CD4-positive, alpha-beta T cell (primary cell): ENCODE measurements around the gene DDRGK1. TPM values are rescaled to one million over a fixed set of nuclear protein-coding genes. Genes with fewer than 3 reads are reported as not detected.

Experiments
- ATAC-seq: fragments of 200-7000 bp; cut with Tn5 transposase; one replicate; pipeline ENCODE4 v1.10.0; 2022; ENCODE audit warnings: mild to moderate bottlenecking; ENCODE audit not compliant: poor library complexity
- CTCF ChIA-PET: fragments of 350-600 bp; sonication (Branson Sonifier 250); formaldehyde crosslinking; loops from one replicate; lab custom pipeline; 2021; ENCODE audit warnings: antibody characterized with exemption, inconsistent platforms; lab: Charles Lee
- POLR2A ChIA-PET: fragments of 350-600 bp; sonication (Branson Sonifier 250); formaldehyde crosslinking; loops from one replicate; lab custom pipeline; 2021; ENCODE audit warnings: antibody characterized with exemption, inconsistent platforms; lab: Charles Lee
- DNase-seq, 14 experiments: peaks; one replicate each; pipeline ENCODE4 v3.0.0-alpha.2; 2013 to 2020; ENCODE audit warnings: mixed read lengths in 2 of 14
- H3K27ac ChIP-seq, 2 donors: one replicate each; pipeline versions ENCODE4 v1.5.1 to v1.7.0; 2013; ENCODE audit warnings: low read length in 2 of 2, low read depth in 1 of 2, mild to moderate bottlenecking in 1 of 2
- H3K27me3 ChIP-seq, 2 experiments: 1 replicate in 1 of 2; 2 replicates in 1 of 2; pipeline versions ENCODE4 v1.6.1 to v1.7.0; 2013; ENCODE audit warnings: low read length in 2 of 2, control low read depth in 1 of 2, mild to moderate bottlenecking in 1 of 2, moderate library complexity in 1 of 2; ENCODE audit not compliant: insufficient read depth in 2 of 2, control insufficient read depth in 1 of 2
- H3K36me3 ChIP-seq: one replicate; pipeline ENCODE4 v1.6.1; 2013; ENCODE audit warnings: low read length, control low read depth; ENCODE audit not compliant: insufficient read depth
- H3K4me1 ChIP-seq: one replicate; pipeline ENCODE4 v1.6.1; 2013; ENCODE audit warnings: low read length, control low read depth; ENCODE audit not compliant: insufficient read depth
- H3K4me3 ChIP-seq: one replicate; pipeline ENCODE4 v1.5.1; 2013; ENCODE audit warnings: mild to moderate bottlenecking, low read length, moderate library complexity
- H3K9me3 ChIP-seq, 2 experiments: 1 replicate in 1 of 2; 2 replicates in 1 of 2; pipeline versions ENCODE4 v1.6.1 to v1.7.0; 2013; ENCODE audit warnings: low read length in 2 of 2, mild to moderate bottlenecking in 2 of 2, control low read depth in 1 of 2, moderate library complexity in 1 of 2; ENCODE audit not compliant: control insufficient read depth in 1 of 2, insufficient read depth in 1 of 2
- H3K27ac Mint-ChIP-seq: one replicate; pipeline ENCODE4 v1.8.0; 2020; ENCODE audit warnings: mixed read lengths
- H3K27me3 Mint-ChIP-seq: one replicate; pipeline ENCODE4 v1.8.0; 2021; ENCODE audit warnings: mixed read lengths
- H3K36me3 Mint-ChIP-seq: one replicate; pipeline ENCODE4 v1.8.0; 2021; ENCODE audit warnings: low read depth, mixed read lengths
- H3K4me1 Mint-ChIP-seq: one replicate; pipeline ENCODE4 v1.8.0; 2021; ENCODE audit warnings: low read depth, mixed read lengths
- H3K4me3 Mint-ChIP-seq: one replicate; pipeline ENCODE4 v1.8.0; 2020; ENCODE audit warnings: mild to moderate bottlenecking, mixed read lengths
- H3K9me3 Mint-ChIP-seq: one replicate; pipeline ENCODE4 v1.8.0; 2020; ENCODE audit warnings: mixed read lengths
- CTCF ChIP-seq: fragments of 200-600 bp; IDR thresholded peaks from one replicate; pipeline ENCODE4 v1.8.0; 2022; ENCODE audit warnings: antibody characterized with exemption, mild to moderate bottlenecking
- intact Hi-C, 2 experiments: fragments of 100-400 bp; cut with DNase I in 1 of 2; cut with micrococcal nuclease in 1 of 2; formaldehyde crosslinking; loops; one replicate each; pipeline versions ENCODE4 v1.15.1 to v1.9.0; 2023 to 2025; cut with DNase I, micrococcal nuclease
- total RNA-seq, 174 experiments: library from RNA in 2 of 174; stranded (reverse) in 2 of 174; gene quantifications; one replicate each; pipeline ENCODE4 v1.2.3 and lab custom pipeline; 2021 to 2026

DDRGK1 gene
- total RNA-seq, 2 experiments from 2014 or later = 40.7 to 43.4 TPM

- intact Hi-C loops = no loop called here
- Histone ChIP-seq H3K9me3 (no peaks in the 10 kb centered on the region), H3K4me1 (no peaks in the 10 kb centered on the region), H3K36me3 (no peaks in the 10 kb centered on the region), H3K27ac (no peak overlapping the region), H3K27me3 (no peaks in the 10 kb centered on the region), H3K4me3 (no peak overlapping the region)
- Mint-ChIP-seq H3K36me3 (no peaks in the 10 kb centered on the region), H3K4me3 (no peak overlapping the region), H3K27ac (no peak overlapping the region), H3K4me1 (no peaks in the 10 kb centered on the region), H3K9me3 (no peaks in the 10 kb centered on the region), H3K27me3 (no peaks in the 10 kb centered on the region)
- ATAC-seq (no peak), DNase-seq (no peak)
- no peak for TF ChIP-seq CTCF
- ChIA-PET CTCF (interaction anchor here (0.8 kb wide), 1 partner anchor 12 kb away, joined by 3 read pairs; no protein-coding TSS in a partner anchor), POLR2A (no interaction called here)
Observed at GRCh38 chr20:3181270-3181669, 23.2 kb downstream of the DDRGK1 start.

- H3K27ac Mint-ChIP-seq = no peak overlapping the region
- TF ChIP-seq CTCF = no peak
- H3K4me1 ChIP-seq = no peaks in the 10 kb centered on the region
- peaks cover 3% of the 10 kb centered on the region for H3K27me3 Mint-ChIP-seq
- H3K36me3 Mint-ChIP-seq = no peaks in the 10 kb centered on the region
- no peak overlapping the region for H3K27ac ChIP-seq
- DNase-seq = no peak
- H3K9me3 ChIP-seq = no peaks in the 10 kb centered on the region
- ChIA-PET POLR2A (no interaction called here), CTCF (no interaction called here)
- ATAC-seq = no peak
- H3K9me3 Mint-ChIP-seq = no peaks in the 10 kb centered on the region
- intact Hi-C loops = no loop called here
- no peaks in the 10 kb centered on the region for H3K27me3 ChIP-seq
- no peak overlapping the region for H3K4me3 ChIP-seq
- H3K36me3 ChIP-seq = no peaks in the 10 kb centered on the region
- H3K4me3 Mint-ChIP-seq = no peak overlapping the region
- no peaks in the 10 kb centered on the region for H3K4me1 Mint-ChIP-seq
Observed at GRCh38 chr20:3180319-3180718, 24.2 kb downstream of the DDRGK1 start.

GRCh38 chr20:3177746-3178485 is 26.6 kb downstream of the DDRGK1 start:
- Mint-ChIP-seq H3K36me3 (no peaks in the 10 kb centered on the region), H3K27me3 (peaks cover 18% of the 10 kb centered on the region), H3K4me3 (no peak overlapping the region), H3K9me3 (no peaks in the 10 kb centered on the region), H3K4me1 (peaks cover 9% of the 10 kb centered on the region), H3K27ac (no peak overlapping the region)
- ChIA-PET CTCF (interaction anchor here (1.2 kb wide), 1 partner anchor 76 kb away, joined by 3 read pairs; no protein-coding TSS in a partner anchor), POLR2A (interaction anchor here (1.1 kb wide), 1 partner anchor 20 kb away, joined by 5 read pairs; no protein-coding TSS in a partner anchor)
- intact Hi-C loops = no loop called here
- peaks cover 14% of the 10 kb centered on the region for H3K4me1 ChIP-seq
- no peaks in the 10 kb centered on the region for H3K9me3 ChIP-seq
- DNase-seq (no peak), ATAC-seq (no peak)
- H3K27ac ChIP-seq = no peak overlapping the region
- TF ChIP-seq CTCF = no peak
- no peak overlapping the region for H3K4me3 ChIP-seq
- H3K36me3 ChIP-seq = no peaks in the 10 kb centered on the region
- peaks cover 3 to 11% of the 10 kb centered on the region in 2 experiments for H3K27me3 ChIP-seq
